Activated CD4-positive, alpha-beta T cell treated with anti-CD3 and anti-CD28 coated beads, Interleukin-2, amount 10 ng/mL, durations not matched to agents 7 days and 5 days (primary cell): ENCODE results near the gene TANGO6. TPM values are rescaled to one million over a fixed set of nuclear protein-coding genes. Genes with fewer than 3 reads are reported as not detected.

ENCODE experiments used
- CTCF ChIA-PET: fragments of 350-600 bp; sonication (Branson Sonifier 250); formaldehyde crosslinking; loops from one replicate; lab custom pipeline; 2021; ENCODE audit warnings: antibody characterized with exemption; lab: Charles Lee
- POLR2A ChIA-PET: fragments of 350-600 bp; sonication (Branson Sonifier 250); formaldehyde crosslinking; loops from one replicate; lab custom pipeline; 2021; ENCODE audit warnings: antibody characterized with exemption; lab: Charles Lee
- DNase-seq: peaks from one replicate; pipeline ENCODE4 v3.0.0-alpha.2; 2020
- H3K27ac Mint-ChIP-seq: one replicate; pipeline ENCODE4 v1.8.0; 2021; ENCODE audit warnings: mild to moderate bottlenecking, moderate library complexity, mixed read lengths
- H3K27me3 Mint-ChIP-seq: one replicate; pipeline ENCODE4 v1.8.0; 2021; ENCODE audit warnings: mixed read lengths
- H3K36me3 Mint-ChIP-seq: one replicate; pipeline ENCODE4 v1.8.0; 2021; ENCODE audit warnings: low read depth, mixed read lengths
- H3K4me1 Mint-ChIP-seq: one replicate; pipeline ENCODE4 v1.8.0; 2021; ENCODE audit warnings: mixed read lengths
- H3K4me3 Mint-ChIP-seq: one replicate; pipeline ENCODE4 v1.8.0; 2021; ENCODE audit warnings: mild to moderate bottlenecking, moderate library complexity, mixed read lengths
- H3K9me3 Mint-ChIP-seq: one replicate; pipeline ENCODE4 v1.8.0; 2021; ENCODE audit warnings: mixed read lengths
- total RNA-seq, 2 experiments: library from RNA; stranded (reverse); gene quantifications; one replicate each; pipeline ENCODE4 v1.2.3, GENCODE V29; 2021

TANGO6 gene
- total RNA-seq, 2 experiments from 2014 or later: 24.3 to 27.4 TPM

DNA sequence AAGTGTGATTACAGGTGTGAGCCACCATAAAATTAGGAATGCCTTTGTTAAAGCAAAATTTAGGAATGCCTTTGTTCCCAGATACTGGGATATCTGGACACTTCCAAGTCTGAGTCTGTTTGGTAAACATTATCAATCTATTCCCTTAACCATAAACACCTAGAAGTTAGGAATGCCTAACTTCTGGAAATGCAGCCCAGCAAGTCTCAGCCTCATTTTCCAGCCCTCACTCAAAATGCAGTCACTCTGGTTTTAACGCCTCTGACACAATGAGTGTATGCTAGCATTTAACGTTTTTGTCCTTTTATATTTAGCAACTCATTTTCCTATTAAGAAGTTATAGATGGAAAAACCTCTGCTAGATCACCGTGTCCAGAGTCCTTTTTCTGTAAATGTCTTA, 227.7 kb downstream of the TANGO6 start:
- H3K27ac Mint-ChIP-seq: no peak overlapping the region
- H3K9me3 Mint-ChIP-seq: no peaks in the 10 kb centered on the region
- H3K36me3 Mint-ChIP-seq: no peaks in the 10 kb centered on the region
- H3K4me3 Mint-ChIP-seq: no peak overlapping the region
- ChIA-PET POLR2A (no interaction called here), CTCF (no interaction called here)
- DNase-seq: no peak
- no peaks in the 10 kb centered on the region for H3K27me3 Mint-ChIP-seq
- no peaks in the 10 kb centered on the region for H3K4me1 Mint-ChIP-seq

DNA sequence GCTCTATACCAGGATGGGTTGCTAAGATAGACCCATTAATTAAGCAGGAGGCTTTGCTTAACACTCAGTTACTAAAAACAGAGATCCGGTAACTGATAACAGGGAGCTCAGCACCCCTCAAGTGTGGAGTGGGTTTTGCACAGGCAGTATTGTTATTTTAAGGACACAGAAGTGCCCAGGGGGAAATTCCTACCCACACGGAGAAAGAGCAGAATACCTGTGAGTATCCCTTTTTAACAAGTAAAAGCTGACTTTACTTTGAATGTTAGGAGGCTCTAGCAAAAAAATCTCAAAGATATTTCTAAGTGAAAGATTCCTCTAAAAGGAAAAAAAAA, 229.3 kb downstream of the TANGO6 start:
- Mint-ChIP-seq H3K27me3 (no peaks in the 10 kb centered on the region), H3K9me3 (no peaks in the 10 kb centered on the region), H3K27ac (no peak overlapping the region), H3K4me3 (no peak overlapping the region), H3K4me1 (no peaks in the 10 kb centered on the region), H3K36me3 (no peaks in the 10 kb centered on the region)
- ChIA-PET POLR2A (no interaction called here), CTCF (interaction anchor here (1.5 kb wide), 1 partner anchor 40 kb away, joined by 4 read pairs; no protein-coding TSS in a partner anchor)
- DNase-seq: no peak

DNA sequence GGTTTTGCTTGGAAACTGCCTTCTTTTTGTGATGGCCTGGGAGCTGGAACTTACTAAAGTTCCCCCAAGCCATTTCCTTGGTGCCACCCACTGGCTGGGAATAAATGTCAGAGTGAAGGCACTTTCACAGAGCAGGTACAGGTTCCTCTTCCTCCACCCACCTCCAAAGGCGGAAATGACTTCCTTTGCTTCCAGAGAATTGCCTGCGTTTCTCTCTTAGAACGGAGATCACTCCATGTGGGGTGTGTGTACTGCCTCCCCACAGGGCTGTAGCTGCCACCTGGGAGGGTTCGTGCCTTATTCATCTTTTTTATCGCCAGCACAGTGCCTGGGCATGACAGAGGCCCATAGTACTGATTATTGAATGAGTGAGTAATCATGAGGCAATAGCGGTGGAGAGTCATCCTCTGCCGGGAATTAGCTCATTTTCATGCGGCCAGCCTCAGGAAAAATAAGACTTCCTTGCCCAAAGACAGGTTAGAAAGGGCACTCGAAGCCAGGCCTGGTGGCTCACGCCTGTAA, 229.9 kb downstream of the TANGO6 start:
- POLR2A ChIA-PET: no interaction called here
- Mint-ChIP-seq H3K4me1 (no peaks in the 10 kb centered on the region), H3K27me3 (no peaks in the 10 kb centered on the region), H3K36me3 (no peaks in the 10 kb centered on the region), H3K27ac (no peak overlapping the region), H3K9me3 (no peaks in the 10 kb centered on the region), H3K4me3 (no peak overlapping the region)
- no peak for DNase-seq
- CTCF ChIA-PET: interaction anchor here (0.6 to 1.5 kb wide), 3 partner anchors 37 to 266 kb away, joined by 3 to 4 read pairs (median 4); no protein-coding TSS in a partner anchor

DNA sequence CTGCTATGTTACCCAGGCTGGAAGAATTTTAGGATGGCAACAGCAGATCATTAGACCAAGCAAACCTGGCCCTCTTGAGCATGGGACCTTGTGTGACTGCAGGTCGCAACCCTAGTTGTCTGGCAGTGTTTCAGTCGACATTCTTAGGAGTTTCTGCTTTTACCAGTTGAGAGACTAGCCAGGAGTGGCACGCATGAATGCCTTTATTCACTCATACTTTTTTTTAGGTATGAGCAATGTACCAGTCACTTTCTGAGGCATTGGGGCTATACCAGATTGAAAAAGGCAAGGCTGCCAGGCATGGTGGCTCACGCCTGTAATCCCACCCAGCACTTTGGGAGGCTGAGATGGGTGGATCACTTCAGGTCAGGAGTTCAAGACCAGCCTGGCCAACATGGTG, 233.9 kb downstream of the TANGO6 start:
- no peak for DNase-seq
- POLR2A ChIA-PET: interaction anchor here (0.7 kb wide), 1 partner anchor 412 kb away, joined by 3 read pairs; no protein-coding TSS in a partner anchor
- CTCF ChIA-PET: no interaction called here
- H3K36me3 Mint-ChIP-seq: no peaks in the 10 kb centered on the region
- no peaks in the 10 kb centered on the region for H3K27me3 Mint-ChIP-seq
- no peak overlapping the region for H3K27ac Mint-ChIP-seq
- H3K4me1 Mint-ChIP-seq: no peaks in the 10 kb centered on the region
- H3K9me3 Mint-ChIP-seq: no peaks in the 10 kb centered on the region
- H3K4me3 Mint-ChIP-seq: no peak overlapping the region

DNA sequence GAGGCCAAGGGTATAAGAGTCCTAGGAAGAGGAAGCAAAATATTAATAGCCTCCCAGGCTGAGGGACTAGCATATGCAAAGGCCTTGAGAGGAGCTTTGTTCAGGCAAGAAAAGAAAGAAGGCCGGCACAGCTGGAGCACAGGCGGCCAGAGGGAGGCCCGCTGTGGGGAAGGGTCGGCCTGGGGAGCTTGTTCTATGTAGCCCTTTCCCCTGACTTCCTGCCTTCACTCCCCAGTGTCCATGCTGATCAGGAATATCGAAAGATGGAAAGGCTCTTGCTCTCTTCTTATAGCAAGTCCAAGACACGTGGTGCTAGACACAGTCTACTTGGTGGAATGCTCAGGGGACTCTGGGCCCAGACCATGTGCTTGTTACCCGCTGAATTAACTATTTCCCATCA, 234.7 kb downstream of the TANGO6 start:
- no peak for DNase-seq
- H3K27ac Mint-ChIP-seq: no peak overlapping the region
- peaks cover 3% of the 10 kb centered on the region for H3K36me3 Mint-ChIP-seq
- CTCF ChIA-PET: no interaction called here
- H3K9me3 Mint-ChIP-seq: no peaks in the 10 kb centered on the region
- no peaks in the 10 kb centered on the region for H3K4me1 Mint-ChIP-seq
- no peak overlapping the region for H3K4me3 Mint-ChIP-seq
- no peaks in the 10 kb centered on the region for H3K27me3 Mint-ChIP-seq
- POLR2A ChIA-PET: no interaction called here

DNA sequence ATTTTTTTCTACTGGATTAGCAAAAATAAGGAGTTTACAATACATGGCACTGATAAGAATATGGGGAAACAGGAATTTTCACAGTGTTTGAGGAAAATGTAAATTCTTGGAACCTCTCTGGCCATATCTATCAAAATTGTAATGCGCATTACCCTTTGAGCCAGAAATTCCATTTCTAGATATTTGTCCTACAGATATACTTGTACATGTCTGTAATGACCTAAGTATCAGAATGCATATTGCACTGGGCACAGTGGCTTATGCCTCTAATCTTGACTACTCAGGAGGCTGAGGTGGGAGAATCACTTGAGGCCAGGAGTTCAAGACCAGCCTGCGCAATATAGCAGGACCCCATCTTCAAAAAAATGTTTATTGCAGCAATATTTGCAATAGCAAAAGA, 236.4 kb downstream of the TANGO6 start:
- ChIA-PET CTCF (no interaction called here), POLR2A (no interaction called here)
- DNase-seq: no peak
- no peaks in the 10 kb centered on the region for H3K9me3 Mint-ChIP-seq
- no peak overlapping the region for H3K4me3 Mint-ChIP-seq
- H3K4me1 Mint-ChIP-seq: no peaks in the 10 kb centered on the region
- H3K36me3 Mint-ChIP-seq: peaks cover 3% of the 10 kb centered on the region
- H3K27me3 Mint-ChIP-seq: no peaks in the 10 kb centered on the region
- no peak overlapping the region for H3K27ac Mint-ChIP-seq

DNA sequence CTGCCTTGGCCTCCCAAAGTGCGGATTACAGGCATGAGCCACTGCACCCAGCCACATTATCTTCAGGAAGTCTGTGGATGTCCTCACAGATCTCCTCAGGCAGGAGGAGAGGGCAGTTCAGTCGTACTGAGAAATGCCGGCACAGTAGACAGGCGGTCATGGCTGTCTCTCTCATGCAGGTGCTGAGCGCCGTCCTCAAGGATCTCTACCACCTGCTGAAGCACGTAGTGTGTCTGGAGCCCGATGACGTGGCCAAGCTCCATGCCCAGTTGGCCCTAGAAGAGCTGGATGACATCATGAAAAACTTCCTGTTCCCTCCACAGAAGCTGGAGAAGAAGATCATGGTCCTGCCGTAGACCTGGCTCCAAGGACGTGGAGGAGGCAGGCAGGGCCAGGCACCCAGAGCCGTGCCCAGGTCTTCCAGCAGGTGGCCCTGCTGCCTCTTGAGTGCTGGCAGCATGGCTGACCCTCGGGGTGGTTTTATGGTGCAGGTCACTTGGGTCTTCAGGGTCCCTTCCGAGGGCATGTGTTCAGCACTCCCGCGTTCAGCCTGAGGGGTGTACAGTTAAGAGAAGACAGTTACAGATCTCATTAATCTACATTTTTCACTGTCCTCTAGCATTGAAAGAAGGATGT, 240.1 kb downstream of the TANGO6 start:
- no peak for DNase-seq
- H3K27me3 Mint-ChIP-seq: no peaks in the 10 kb centered on the region
- ChIA-PET CTCF (interaction anchor here (1.2 kb wide), 1 partner anchor 18 kb away, joined by 3 read pairs; no protein-coding TSS in a partner anchor), POLR2A (no interaction called here)
- H3K9me3 Mint-ChIP-seq: no peaks in the 10 kb centered on the region
- peaks cover 13% of the 10 kb centered on the region for H3K36me3 Mint-ChIP-seq
- no peak overlapping the region for H3K4me3 Mint-ChIP-seq
- H3K4me1 Mint-ChIP-seq: peaks cover 10% of the 10 kb centered on the region
- no peak overlapping the region for H3K27ac Mint-ChIP-seq

DNA sequence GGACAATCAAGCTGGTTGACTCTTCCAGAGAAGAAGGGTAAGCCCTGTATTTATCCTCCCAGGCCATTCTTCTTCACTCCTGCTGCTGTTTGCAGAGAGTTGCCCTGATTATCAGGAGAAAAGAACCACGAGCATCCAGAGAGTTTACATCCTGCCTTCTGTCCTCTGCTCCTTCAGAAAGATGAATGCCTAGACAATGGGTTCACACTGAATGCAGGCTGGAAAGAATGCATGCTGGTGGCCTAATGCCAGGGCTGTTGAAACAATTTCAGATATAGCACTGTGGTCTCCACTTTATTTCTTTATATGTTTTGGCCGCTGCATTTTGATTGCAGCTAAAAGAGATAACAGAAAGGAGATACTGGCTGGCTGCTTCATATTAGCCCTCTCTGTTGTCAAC, 241.0 kb downstream of the TANGO6 start:
- Mint-ChIP-seq H3K4me1 (peaks cover 17% of the 10 kb centered on the region), H3K27me3 (no peaks in the 10 kb centered on the region), H3K27ac (no peak overlapping the region), H3K4me3 (no peak overlapping the region), H3K36me3 (peaks cover 13% of the 10 kb centered on the region), H3K9me3 (no peaks in the 10 kb centered on the region)
- DNase-seq: no peak
- ChIA-PET POLR2A (no interaction called here), CTCF (interaction anchor here (1.6 kb wide), 1 partner anchor 22 kb away, joined by 3 read pairs; the partner anchor contains the start of gene HAS3)

DNA sequence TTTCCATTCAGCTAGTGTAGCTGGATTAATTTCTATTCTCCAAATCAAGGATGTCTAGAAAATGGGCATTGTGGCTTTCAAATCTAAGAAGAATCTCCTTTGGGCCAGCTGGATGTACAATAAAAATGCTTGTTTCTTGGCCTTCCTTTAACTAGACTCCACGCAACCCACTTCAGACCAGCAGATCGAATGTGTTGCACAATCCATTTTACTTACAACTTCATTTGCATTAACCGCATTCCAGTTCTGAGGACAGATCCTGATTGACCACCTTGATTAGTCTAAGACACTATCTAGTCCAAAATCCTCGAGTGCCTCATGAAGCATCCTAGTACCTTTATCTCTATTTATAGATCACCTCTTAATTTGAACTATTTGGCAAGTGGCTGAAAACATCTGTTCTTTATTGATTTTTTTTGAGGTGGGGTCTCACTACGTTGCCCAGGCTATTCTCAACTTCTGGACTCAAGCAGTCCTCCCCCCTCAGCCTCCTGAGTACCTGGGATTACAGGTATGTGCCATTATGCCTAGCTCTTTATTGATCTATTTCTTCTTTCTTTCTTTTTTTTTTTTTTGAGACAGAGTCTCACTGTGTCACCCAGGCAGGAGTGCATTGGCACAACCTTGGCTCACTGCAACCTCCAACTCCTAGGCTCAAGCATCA, 241.8 kb downstream of the TANGO6 start:
- Mint-ChIP-seq H3K4me1 (peaks cover 21% of the 10 kb centered on the region), H3K27me3 (no peaks in the 10 kb centered on the region), H3K9me3 (no peaks in the 10 kb centered on the region), H3K27ac (no peak overlapping the region), H3K4me3 (no peak overlapping the region), H3K36me3 (peaks cover 13% of the 10 kb centered on the region)
- ChIA-PET POLR2A (no interaction called here), CTCF (interaction anchor here (0.7 to 1.6 kb wide), 2 partner anchors 19 to 21 kb away, joined by 3 to 4 read pairs; partner anchors contain the start of gene HAS3)
- no peak for DNase-seq

DNA sequence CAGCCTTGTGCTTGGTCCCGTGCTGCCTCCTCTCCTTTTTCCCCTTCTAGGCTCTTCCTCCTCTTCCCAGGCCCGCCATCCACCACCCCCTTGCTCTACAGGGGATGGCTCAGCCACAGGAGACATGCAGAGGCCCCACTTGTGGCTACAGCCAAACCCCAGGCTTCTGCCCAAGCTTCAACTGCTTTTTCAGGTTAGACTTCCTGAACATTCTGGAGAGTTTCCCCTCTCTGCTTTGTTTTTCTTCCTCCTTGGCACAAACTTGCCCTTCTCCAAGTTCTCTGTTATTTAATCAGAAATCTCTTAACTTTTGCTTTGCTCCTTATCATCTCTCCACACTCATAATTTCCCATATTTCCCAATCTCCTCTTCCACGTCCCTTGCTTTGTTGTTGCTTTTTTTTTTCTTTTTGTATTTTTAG, 243.8 kb downstream of the TANGO6 start:
- H3K4me1 Mint-ChIP-seq: peaks cover 21% of the 10 kb centered on the region
- H3K36me3 Mint-ChIP-seq: peaks cover 13% of the 10 kb centered on the region
- no peaks in the 10 kb centered on the region for H3K9me3 Mint-ChIP-seq
- ChIA-PET CTCF (no interaction called here), POLR2A (no interaction called here)
- H3K4me3 Mint-ChIP-seq: no peak overlapping the region
- no peaks in the 10 kb centered on the region for H3K27me3 Mint-ChIP-seq
- DNase-seq: no peak
- no peak overlapping the region for H3K27ac Mint-ChIP-seq

DNA sequence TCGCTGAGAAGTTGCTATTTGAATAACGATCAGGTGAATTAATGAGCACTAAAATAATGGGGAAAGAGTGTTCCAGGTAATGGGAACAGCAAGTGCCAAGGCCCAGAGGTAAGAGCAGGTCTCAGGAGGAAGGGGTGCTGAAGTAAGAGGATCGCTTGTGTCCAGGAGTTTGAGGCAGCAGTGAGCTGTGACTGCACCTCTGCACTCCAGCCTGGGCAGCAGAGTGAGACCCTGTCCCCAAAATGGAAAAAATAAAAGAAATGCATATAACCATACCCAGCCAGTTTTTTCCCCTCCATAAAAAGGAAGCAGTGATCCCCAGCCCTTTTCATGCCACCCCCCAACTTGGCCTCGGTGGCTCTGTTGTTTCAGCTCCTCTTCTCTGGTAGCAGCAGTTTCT, 245.4 kb downstream of the TANGO6 start:
- DNase-seq: no peak
- H3K9me3 Mint-ChIP-seq: no peaks in the 10 kb centered on the region
- H3K4me3 Mint-ChIP-seq: no peak overlapping the region
- no peak overlapping the region for H3K27ac Mint-ChIP-seq
- ChIA-PET POLR2A (no interaction called here), CTCF (interaction anchor here (1.0 kb wide), 1 partner anchor 23 kb away, joined by 3 read pairs; no protein-coding TSS in a partner anchor)
- H3K4me1 Mint-ChIP-seq: peaks cover 21% of the 10 kb centered on the region
- no peaks in the 10 kb centered on the region for H3K27me3 Mint-ChIP-seq
- H3K36me3 Mint-ChIP-seq: peaks cover 10% of the 10 kb centered on the region

DNA sequence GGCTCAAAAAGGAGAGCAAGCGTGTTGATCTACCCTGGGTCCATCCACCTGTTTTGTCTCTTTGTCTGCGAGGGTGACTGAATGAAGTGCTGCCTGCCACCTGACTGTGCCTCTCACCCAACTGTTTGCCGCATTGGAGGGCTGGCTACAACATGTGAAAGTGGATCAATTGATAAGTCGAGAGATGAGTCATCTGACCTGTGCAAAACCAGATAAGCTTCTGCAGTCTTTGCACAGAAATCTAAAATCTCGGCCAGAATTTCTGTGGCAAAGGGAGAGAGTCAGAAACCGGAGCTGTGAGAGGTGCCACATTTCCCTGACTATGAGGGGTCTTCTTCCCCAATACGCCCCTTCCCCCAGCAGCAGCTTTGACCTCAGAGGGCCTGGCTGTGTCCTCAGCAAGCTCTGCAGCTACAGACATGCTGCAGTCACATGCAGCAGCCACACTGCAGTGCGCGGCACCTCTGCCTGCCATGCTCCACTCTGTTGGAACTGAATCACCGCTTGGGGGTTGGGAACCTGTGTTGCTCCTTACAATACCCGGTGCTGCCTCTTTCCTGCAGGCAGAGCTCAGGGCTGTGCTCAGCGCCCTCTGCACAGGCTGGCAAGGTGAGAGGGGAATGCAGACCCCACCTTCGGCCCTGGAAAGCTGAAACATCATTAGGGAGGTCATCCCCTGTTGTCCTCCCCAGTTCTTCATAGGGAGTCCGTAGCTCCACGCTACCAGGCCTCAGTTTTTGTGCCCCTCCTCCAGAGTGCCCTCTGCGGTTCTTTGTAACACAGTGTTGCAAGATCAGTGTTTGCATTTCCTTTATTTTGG, 246.0 kb downstream of the TANGO6 start:
- POLR2A ChIA-PET: no interaction called here
- CTCF ChIA-PET: interaction anchor here (0.6 to 1.0 kb wide), 2 partner anchors 22 to 184 kb away, joined by 3 to 4 read pairs; no protein-coding TSS in a partner anchor
- Mint-ChIP-seq H3K4me3 (no peak overlapping the region), H3K27ac (no peak overlapping the region), H3K4me1 (peaks cover 21% of the 10 kb centered on the region), H3K27me3 (no peaks in the 10 kb centered on the region), H3K9me3 (no peaks in the 10 kb centered on the region), H3K36me3 (peaks cover 10% of the 10 kb centered on the region)
- peak; percentile 19 for DNase-seq
